Dermis blood vessel endothelial cell (primary cell): ENCODE data around the gene ERG. TPM values are rescaled to one million over a fixed set of nuclear protein-coding genes. Genes with fewer than 3 reads are reported as not detected.
A peak's percentile ranks its signal among the peaks of the same experiment; 100 is the strongest.

ENCODE experiments used
- DNase-seq: peaks from one replicate; pipeline ENCODE4 v3.0.0; 2010
- total RNA-seq: library from RNA; depleted of rRNA; stranded (reverse); fragments of >200 nt; gene quantifications from 2 replicates; pipeline ENCODE4 v1.2.3, GENCODE V29; 2014

Gene ERG
- total RNA-seq, 1 donor from 2014 or later = 88.8 TPM

- peak; percentile 82 for DNase-seq
These were observed 109.5 kb downstream of the ERG start for GRCh38 chr21:38388647-38389353.

- DNase-seq = no peak
These were observed 110.1 kb downstream of the ERG start for GRCh38 chr21:38388203-38388602.

GRCh38 chr21:38386967-38387366, 111.3 kb downstream of the ERG start:
- peak; percentile 31 for DNase-seq

GRCh38 chr21:38385427-38386175, 112.7 kb downstream of the ERG start:
- no peak for DNase-seq

- no peak for DNase-seq
These were observed 113.4 kb downstream of the ERG start for GRCh38 chr21:38384675-38385426.

- no peak for DNase-seq
These were observed 114.1 kb downstream of the ERG start for GRCh38 chr21:38384238-38384560.

- DNase-seq = no peak
These were observed 114.7 kb downstream of the ERG start for GRCh38 chr21:38383411-38384237.

- DNase-seq = peak; percentile 49
These were observed 117.7 kb downstream of the ERG start for GRCh38 chr21:38380481-38381137.

- peak; percentile 35 for DNase-seq
These were observed 119.1 kb downstream of the ERG start for GRCh38 chr21:38379147-38379546.

- peak; percentile 44 for DNase-seq
These were observed 120.8 kb downstream of the ERG start for GRCh38 chr21:38377165-38378088.

GRCh38 chr21:38376693-38377092, 121.6 kb downstream of the ERG start:
- DNase-seq = peak; percentile 71

- DNase-seq = peak; percentile 78
These were observed 122.0 kb downstream of the ERG start for GRCh38 chr21:38376235-38376634.

- no peak for DNase-seq
These were observed 130.6 kb downstream of the ERG start for GRCh38 chr21:38367646-38368045.

- DNase-seq = no peak
These were observed 132.8 kb downstream of the ERG start for GRCh38 chr21:38365521-38365920.

- DNase-seq = no peak
These were observed 134.6 kb downstream of the ERG start for GRCh38 chr21:38363693-38364092.

GRCh38 chr21:38361324-38361723, 137.0 kb downstream of the ERG start:
- no peak for DNase-seq

- no peak for DNase-seq
These were observed 138.4 kb downstream of the ERG start for GRCh38 chr21:38359835-38360234.

- no peak for DNase-seq
These were observed 139.2 kb downstream of the ERG start for GRCh38 chr21:38359090-38359489.

- no peak for DNase-seq
These were observed 139.6 kb downstream of the ERG start for GRCh38 chr21:38358666-38359065.

GRCh38 chr21:38358098-38358497, 140.2 kb downstream of the ERG start:
- no peak for DNase-seq
